GM19463 (cell line): ENCODE results near the gene KAZN.

Source experiments
- ATAC-seq: cut with Tn5 transposase; IDR thresholded peaks from one replicate; pipeline ENCODE4 v1.9.1; 2021; ENCODE audit warnings: mild to moderate bottlenecking, moderate library complexity; ENCODE audit not compliant: unreplicated experiment

The KAZN gene

DNA sequence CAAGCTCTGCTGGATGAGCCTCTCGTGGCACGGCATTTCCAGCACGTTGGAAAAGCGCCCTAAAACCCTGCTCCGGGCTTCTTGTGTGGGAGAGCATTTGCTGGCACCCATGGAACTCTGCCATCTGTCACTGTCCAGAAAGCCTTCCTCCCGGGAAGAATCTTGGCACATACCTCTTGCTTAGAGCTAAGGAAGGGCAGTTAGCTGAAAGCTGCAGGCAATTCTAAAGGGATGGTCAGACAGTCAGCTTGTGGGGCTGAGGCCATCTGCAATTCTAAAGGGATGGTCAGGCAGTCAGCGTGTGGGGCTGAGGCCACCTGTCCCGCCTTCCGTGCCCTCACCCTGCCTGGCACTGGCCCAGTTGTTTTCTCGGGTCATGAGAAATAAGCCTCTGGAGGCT is 416.0 kb downstream of the KAZN start:
- no peak for ATAC-seq

DNA sequence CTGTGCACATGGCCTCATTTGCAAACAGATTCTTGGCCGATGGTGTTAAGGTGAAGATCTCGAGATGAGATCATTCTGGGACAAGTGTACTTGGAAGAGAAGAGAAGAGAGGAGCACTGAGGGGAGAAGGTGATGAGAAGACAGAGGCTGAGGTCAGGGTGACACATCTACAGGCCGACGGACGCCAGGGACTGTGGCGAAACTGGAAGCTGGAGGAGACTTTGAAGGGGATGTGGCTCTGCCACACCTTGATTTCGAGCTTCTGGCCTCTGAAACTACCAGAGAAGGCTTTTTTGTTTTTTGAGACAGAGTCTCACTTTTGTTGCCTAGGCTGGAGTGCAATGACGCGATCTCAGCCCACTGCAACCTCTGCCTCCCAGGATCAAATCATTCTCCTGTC is 417.5 kb downstream of the KAZN start:
- no peak for ATAC-seq

DNA sequence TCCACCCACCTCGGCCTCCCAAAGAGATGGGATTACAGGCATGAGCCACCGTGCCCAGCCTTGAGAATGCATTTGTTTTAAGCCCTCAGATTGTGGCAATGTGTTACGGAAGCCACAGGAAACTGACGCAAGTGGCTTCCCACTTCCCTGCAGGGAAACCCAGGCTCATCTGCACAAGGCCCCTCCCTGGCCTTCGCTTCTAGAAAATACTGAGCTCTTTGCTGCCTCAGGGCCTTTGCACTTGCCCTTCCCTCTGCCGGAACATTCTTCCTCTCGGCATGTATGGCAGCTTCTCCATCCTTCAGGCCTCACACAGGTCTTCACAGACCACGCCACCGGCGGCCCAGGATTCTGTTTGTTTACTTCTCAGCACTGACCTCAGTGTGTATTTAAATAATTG is 418.0 kb downstream of the KAZN start:
- no peak for ATAC-seq

DNA sequence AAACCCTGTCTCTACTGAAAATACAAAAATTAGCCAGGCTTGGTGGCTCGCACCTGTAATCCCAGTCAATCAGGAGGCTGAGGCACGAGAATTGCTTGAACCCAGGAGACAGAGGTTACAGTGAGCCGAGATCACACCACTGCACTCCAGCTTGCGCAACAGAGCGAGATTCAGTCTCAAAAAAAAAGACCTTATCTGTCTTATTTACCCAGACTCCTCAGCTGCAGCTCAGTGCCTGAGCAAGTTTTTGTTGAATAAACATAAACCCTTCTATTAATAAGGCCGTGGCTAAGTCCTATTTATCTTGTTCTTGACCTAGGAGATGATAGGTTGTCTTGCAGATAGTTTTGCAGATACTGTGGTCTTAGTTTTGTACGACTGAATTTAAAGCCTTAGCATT is 418.6 kb downstream of the KAZN start:
- no peak for ATAC-seq

DNA sequence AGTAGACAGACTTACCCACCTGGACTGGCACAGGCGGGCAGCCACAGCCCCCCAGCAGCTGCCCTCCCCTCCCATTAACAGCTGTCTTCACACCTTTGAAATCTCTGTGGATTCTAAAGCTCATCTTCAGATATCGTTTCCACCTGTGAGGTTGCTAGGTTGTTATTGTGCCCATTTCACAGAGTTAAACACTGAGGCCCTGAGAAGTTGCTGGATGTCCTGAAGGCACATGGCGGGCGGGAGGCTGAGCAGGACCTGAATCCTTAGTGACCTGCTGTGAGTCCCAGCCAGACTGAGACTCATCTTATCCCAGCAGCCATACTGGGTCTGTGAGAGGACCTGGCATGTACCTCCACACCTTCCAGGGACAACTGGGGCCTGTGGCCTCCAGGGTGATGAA is 420.3 kb downstream of the KAZN start:
- ATAC-seq: no peak

DNA sequence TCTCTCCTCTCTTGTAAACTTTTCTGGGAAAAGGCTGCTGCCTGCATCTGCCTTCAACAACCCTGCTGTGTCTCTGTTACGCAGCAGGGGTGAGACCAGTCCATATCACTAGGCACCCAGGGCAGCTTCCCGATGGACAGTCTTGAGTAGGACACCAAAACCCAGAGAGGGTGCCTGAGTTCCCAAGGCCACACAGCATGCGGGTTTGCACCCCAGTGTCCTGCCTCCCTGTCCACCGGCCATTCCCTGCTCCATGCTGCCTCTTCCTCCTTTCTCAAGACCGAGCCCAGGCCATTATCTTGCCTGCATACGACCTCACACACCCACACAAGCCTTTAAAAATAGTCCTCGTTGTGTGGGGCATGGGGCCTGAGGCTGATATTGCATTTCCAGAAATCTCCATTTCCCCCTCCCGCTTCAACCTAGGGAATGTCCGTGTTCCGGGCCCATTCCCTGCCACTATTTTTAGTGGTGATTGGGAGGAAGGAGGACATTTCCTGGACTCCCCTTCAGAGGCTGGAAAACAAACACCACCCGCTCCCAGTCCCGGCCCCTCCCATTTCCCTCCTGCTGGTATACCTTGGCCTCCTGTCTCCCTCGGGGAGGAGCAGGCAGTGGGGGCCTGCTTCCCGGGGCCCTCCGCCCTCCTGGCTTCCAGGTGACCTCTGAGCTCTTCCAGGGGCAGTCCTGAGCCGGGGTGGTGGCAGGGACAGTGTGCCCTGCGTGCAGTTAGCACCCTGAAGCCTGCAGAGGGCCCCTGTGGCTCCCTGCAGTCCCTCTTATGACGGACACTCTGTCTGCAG is 422.7 kb downstream of the KAZN start:
- ATAC-seq: no peak

DNA sequence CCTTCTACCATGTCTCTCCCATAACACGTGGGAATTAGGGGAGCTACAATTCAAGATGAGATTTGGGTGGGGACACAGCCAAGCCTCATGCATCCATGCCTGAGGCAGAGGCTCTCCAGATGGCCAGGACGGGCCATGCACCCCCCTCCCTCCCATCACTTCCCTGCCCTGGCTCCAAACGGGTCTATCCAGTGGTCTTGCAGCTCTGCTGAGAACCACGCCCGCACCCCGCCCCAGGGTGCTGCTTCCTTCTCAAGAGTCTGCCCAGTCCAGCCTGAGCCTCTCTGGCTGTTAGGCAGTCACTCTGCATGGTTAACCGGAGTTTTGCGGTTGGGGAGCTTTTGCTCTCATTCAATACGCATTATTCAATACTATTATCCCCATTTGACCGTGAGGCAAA is 423.6 kb downstream of the KAZN start:
- ATAC-seq: no peak

DNA sequence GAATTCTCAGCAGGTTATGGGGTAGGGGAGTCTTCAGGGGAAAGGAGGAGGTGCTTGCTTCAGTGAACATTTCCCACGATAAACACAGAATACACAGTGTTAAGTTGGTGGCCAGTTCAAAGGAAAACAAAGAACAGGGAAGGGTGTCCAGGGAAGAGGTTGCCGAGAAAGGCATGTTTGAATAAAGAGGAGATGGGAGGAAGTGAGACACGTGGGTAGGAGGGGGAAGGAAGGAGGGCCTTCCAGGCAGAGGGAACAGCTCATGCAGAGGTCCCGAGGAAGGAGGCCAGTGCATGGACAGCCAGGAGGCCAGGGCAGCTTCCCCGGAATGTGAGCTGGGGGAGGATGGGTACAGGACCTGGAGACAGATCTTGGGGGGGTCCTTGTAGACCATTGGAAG is 424.7 kb downstream of the KAZN start:
- ATAC-seq: no peak

DNA sequence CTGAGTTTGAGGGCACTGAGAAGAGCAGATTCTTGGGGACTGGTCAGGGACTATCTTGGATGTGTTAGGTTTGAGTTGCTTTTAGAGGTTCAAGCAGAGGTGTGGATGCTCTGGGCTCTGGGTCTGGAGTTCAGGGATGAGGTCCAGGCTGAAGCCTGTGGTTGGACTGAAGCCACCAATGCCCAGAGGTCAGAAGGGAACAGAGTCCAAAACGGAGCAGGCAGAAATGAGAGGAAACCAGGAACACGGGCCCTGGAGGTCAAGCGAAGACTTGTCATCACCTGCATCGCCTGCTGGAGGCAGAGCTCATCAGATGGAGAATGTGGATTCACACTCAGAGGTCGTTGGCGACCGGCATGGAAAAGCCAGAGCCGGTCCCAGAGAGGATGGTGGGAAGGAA is 425.5 kb downstream of the KAZN start:
- no peak for ATAC-seq

DNA sequence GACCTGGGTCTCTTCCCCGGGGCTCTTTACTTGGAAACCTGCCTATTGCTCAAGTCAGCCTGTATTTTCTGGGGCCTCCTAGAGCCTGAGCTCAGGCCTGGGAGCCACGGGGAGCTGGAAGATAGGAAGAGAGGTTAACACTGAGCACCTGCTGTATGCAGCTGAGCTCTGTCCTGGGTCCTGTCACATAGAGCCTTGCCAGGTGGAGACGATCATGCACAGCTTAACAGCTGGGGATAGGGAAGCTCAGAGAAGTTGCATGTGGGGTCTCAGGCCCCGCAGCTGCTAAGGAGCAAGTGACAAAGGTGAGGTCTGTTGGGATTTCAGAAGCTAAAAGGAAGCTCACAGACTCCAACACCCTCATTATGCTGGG is 427.6 kb downstream of the KAZN start:
- ATAC-seq: no peak

DNA sequence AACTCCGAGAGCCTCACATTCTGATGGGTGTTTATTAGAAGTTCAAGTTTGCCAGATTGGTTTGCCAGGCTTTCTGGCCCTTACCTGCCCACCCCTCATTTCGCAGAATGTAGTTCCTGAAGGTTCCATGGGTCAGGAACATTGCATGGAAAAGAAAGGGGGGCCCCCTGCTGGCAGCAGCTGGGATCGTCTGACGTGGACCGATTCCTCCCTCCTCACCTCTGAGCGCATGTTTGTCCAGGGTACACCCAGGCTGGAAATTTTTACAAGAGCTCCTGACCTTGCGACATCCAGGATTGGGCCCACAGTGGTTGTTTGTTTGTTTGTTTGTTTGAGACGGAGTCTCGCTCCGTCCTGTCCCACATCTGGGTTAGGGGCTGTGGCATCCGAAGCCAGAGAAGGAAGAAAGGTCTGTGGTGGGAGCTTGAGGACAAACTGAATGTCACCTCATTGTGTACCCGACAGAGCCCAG is 429.1 kb downstream of the KAZN start:
- no peak for ATAC-seq

DNA sequence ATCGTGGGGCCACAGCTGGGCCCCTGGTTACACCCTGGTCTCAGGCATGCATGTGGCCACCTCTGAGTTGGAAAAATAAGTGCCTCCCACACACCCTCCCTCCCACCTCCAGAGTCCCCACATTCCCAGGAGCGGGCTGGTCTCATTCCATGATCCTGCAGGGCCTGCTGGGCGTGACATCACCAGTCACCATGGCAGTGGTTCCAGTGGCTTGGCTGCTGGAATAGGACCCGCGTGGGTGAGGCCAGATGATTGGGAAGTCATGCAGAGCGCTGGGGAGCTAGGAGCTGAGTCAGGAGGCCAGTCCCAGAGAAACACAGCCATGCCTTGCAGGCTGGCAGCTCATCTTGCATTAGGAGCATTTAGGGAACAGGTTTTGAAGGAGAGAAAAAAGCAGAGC is 429.6 kb downstream of the KAZN start:
- ATAC-seq: no peak

DNA sequence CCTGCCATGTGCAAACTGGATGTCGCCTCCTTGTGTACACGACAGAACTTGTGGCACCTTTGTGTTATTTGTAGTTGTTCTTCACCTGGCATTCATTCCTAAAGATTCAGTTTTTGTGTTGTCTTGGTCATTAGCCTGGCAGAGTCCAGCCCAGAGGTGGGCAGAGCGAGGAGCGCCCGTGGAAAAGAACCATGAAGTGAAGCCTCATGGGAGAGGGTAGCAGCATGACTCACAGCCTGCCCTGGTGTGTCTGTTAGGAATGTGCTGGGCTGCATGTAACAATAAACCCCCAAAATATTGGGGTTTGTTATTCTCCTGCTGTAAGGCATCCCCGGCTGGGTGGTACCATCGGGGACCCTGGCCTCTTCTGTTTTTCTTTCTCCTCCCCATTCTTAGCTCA is 430.1 kb downstream of the KAZN start:
- no peak for ATAC-seq

DNA sequence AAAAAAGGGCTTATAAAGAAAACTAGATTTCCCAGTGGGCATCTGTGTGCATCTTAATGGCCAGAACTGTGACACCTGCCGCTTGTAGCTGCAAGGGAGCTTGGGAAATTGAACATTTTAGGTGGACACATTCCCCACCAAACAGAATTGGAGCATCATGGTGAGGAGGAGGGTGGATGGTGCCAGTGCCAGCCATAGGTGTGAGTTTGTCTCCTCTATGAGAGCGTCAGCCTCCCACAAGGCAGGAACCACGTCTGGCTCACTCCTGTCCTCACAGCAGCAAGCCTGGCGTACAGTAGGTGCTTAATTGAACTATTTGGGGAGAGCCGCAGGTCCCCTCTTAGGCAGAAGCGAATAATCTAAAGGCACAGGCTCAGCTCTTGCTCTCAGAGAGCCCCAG is 430.6 kb downstream of the KAZN start:
- ATAC-seq: no peak

DNA sequence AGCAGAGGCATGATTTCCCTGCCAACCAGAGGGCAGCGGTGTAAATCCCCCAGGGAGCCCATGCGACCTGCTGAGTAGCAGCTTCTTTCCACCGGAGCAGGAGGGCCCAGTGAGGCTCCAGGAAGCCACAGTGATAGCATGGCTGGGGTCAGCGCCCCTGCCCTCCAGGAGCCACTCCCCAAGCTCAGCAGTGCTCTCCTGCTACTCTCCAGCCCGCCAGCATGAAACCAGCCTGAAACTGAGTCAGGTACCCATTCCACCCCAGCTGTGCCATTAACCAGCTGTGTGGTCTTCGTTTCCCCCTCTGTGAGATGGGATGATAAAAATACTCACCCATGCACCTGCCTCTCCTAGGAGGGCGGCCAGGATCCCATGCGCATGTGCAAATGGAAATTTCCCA is 431.3 kb downstream of the KAZN start:
- no peak for ATAC-seq

DNA sequence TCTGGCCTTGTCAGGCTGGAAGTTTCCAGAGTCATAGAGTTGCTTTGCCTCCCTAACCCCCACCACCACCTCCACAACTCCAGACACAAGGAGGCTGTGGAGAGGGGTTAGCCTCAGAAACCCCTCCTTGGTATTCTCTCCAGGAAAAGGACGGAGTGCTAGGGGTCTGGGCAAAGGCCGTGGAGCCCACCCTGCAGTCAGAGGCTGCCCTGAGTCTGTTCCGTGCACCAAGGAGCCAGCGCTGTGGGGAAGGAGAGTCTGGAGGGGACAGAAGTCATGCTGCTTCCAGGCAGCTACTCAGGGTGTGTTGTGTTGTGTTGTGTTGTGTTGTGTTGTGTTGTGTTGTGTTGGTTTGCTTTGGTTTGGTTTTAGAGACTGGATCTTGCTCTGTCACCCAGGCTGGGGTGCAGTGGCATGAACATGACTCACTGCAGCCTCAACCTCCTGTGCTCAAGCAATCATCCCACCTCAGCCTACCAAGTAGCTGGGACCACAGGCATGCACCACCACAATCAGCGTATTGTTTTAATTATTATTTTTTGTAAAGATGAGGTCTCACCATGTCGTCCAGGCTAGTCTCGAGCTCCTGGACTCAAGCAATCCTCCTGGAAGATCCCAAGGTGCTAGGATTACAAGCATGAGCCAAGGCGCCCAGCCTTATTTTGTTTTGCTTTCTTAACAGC is 432.9 kb downstream of the KAZN start:
- ATAC-seq: no peak

DNA sequence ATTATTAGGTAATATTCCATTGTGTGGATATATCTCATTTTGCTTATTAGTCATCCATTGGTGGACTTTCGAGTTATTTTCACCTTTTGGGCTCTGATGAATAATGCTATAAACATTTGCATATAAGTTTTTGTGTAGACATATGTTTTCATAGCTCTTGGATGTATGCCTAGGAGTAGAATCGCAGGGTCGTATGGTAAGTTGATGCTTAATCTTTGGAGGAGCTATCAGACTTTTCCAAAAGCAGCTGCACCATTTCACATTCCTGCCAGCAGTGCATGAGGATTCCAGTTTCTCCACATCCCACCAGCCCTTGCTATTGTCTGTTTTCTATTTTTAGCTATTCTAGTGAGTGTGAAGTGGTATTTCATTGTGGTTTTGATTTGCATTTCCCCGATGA is 434.8 kb downstream of the KAZN start:
- no peak for ATAC-seq

DNA sequence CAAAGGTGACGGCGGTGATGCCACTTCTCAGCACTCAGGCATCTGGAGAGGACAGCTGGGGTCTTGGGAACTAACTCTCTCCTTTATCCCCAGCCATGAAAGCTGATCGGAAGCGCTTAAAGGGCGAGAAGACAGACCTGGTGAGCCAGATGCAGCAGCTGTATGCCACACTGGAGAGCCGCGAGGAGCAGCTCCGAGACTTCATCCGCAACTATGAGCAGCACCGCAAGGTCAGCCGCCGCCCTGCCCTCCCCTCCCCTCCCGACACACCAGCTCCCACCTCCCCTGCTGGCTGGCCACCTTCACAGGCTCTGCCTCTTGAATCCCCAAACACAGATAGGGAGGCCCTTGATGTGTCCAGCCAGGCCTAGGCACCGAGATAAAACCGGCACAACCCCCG is 436.2 kb downstream of the KAZN start:
- ATAC-seq: no peak

DNA sequence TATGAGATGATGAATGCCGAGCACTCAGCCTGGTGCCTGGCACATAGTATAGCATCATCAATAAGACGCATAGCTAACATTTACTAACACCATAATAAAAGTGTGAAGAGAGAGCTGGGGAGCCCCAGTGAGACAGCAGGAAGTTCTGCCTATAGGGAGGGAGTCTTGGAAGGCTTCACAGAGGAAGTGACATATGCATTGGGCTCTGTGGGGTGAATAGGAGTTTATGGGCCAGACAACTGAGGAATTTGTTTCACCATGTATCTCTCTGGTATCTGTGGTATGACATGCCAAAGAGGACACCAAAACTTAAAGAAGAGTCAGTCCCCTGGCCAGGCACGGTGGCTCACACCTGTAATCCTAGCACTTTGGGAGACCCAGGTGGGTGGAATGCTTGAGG is 436.8 kb downstream of the KAZN start:
- no peak for ATAC-seq

DNA sequence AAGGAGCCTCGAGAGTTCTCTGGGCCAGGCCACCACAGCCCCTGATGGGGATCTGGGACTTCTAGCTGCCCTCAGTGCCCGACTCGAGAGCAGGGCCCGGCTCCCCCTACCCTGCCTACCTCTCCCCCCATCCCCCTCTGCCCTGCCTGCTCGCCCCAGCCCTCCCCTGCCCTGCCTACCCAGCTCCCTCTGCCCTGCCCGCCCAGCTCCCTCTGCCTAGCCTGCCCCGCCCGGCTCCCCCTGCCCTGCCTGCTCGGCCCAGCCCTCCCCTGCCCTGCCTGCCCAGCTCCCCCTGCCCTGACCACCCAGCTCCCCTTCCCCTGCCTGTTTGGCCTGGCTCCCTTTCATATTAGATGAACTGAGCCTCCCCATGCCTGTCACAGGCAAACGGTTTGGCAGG is 437.6 kb downstream of the KAZN start:
- no peak for ATAC-seq

DNA sequence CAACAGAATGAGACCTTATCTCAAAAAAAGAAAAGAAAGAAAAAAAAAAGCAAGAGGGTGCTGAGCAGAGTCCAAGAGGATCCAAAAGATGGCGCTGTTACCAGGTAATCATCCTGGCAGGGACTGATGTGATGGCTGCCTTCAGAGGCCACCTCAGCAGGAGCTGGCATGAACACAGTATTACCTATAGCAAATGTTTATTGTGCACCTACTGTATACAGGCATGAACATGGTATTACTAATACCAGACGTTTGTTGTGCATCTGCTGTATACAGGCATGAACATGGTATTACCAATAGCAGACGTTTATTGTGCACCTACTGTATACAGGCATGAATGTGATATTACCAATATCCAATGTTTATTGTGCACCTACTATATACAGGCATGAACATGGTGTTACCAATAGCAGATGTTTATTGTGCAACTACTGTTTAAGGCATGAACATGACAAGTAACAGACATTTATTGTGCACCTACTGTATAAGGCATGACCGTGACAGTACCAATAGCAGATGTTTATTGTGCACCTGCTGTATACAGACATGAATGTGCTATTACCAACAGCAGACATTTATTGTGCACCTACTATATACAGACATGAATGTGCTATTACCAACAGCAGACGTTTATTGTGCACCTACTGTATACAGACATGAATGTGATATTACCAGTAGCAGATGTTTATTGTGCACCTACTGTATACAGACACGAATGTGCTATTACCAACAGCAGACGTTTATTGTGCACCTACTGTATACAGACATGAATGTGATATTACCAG is 439.9 kb downstream of the KAZN start:
- ATAC-seq: no peak
